ENCODE results near the gene FOXC2. TPM values are rescaled to one million over a fixed set of nuclear protein-coding genes. Genes with fewer than 3 reads are reported as not detected.

FOXC2 gene
- total and polyA plus RNA-seq, 10 of the 15 experiments (the other 5 are each of a cell fraction or from before 2014, with no cell fraction given), result not detected

GRCh38 chr16:86584071-86584685, 17.5 kb downstream of the FOXC2 start:
- Histone ChIP-seq H4K20me1 (ENCODE audit: control insufficient read depth, insufficient read depth) (no peaks in the 10 kb centered on the region), H3K4me1 (ENCODE audit: control insufficient read depth, insufficient read depth, low read length) (no peaks in the 10 kb centered on the region), H2AFZ (ENCODE audit: control insufficient read depth, low read depth, low read length) (no peak overlapping the region), H3K36me3 (ENCODE audit: control insufficient read depth in 2 of 2, insufficient read depth in 2 of 2, low read length in 1 of 2) (no peaks in the 10 kb centered on the region), H3K27me3 (replicated peaks in 1 of 2; ENCODE audit: control insufficient read depth in 2 of 2, insufficient read depth in 2 of 2, low read length in 1 of 2) (no peaks in the 10 kb centered on the region; a peak in 3 of 4 replicates), H3K9me3 (replicated peaks; ENCODE audit: control insufficient read depth, insufficient read depth, low read length) (no peaks in the 10 kb centered on the region), H3K79me2 (ENCODE audit: control insufficient read depth, insufficient read depth, low read length) (no peaks in the 10 kb centered on the region), H3K9ac (ENCODE audit: control insufficient read depth, insufficient read depth, low read length) (no peak overlapping the region), H3K4me3 (no peak overlapping the region), H3K4me2 (ENCODE audit: control insufficient read depth, insufficient read depth) (no peak overlapping the region), H3K27ac (ENCODE audit: control insufficient read depth, insufficient read depth) (no peak overlapping the region)
- RAD21 ChIA-PET (ENCODE audit: unreplicated experiment), result no interaction called here
- SMC1A ChIA-PET (ENCODE audit: uncharacterized antibody, unreplicated experiment), result no interaction called here
- TF ChIP-seq CUX1 (IDR thresholded peaks at IDR 0.05; ENCODE audit: insufficient replicate concordance, low read depth, low read length) (no peak), FOXM1 (IDR thresholded peaks at IDR 0.05; ENCODE audit: low read depth, low read length) (no peak)
- CTCF ChIA-PET, result interaction anchor here (1.2 kb wide), 2 partner anchors 10 to 20 kb away, joined by 3 read pairs; no protein-coding TSS in a partner anchor
- ATAC-seq (no peak), FAIRE-seq (no peak), DNase-seq (ENCODE audit: low read depth, low spot score) (no peak)
- in situ Hi-C loops (cut with MboI) (no loop called here), intact Hi-C loops (cut with micrococcal nuclease; ENCODE audit: unreplicated experiment) (no loop called here)
- 41% methylated on average over 5 of the region's 6 CpGs for WGBS (ENCODE audit: insufficient coverage, insufficient replicate concordance, low lambda C conversion rate, missing lambda C conversion rate)
- POLR2A ChIA-PET, result interaction anchor here (0.7 kb wide), 1 partner anchor 1735 kb away, joined by 4 read pairs; no protein-coding TSS in a partner anchor
- no TSS peak for BruUV-seq (replicated peaks)
